A549 (cell line): ENCODE data around the gene TMEM106C.

Experiments
- EHMT2 ChIP-seq: fragments of 200-600 bp; sonication (generic); IDR thresholded peaks from 2 replicates; pipeline ENCODE4 v1.6.1; 2016; ENCODE audit warnings: antibody characterized with exemption, low read depth, mild to moderate bottlenecking, moderate library complexity
- TF ChIP-seq, protein P1 (sequence below): fragments of 450-650 bp; IDR thresholded peaks from 2 replicates; pipeline ENCODE4 v1.6.1; 2014; ENCODE audit warnings: antibody characterized with exemption

DNA sequence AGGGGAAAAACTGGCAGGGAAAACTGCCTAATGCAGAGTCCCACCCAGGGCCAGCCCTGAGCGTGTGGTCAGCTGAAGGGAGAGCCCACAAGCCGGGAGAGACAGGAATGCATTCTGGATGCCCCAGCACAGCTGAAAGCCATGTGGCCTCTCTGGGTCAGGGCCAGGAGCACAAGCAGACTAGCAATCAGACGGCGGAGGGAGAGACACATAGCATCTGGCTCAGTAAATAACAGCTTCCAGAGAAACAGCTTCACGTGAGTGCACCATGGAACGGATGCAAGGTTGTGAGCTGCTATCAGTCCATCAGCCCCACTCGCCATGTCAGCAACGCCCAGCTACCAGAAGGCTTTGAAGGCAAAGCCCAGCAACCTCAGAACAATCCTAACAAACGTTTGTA is 28.2 kb upstream of the TMEM106C start:
- TF ChIP-seq, protein P1, sequence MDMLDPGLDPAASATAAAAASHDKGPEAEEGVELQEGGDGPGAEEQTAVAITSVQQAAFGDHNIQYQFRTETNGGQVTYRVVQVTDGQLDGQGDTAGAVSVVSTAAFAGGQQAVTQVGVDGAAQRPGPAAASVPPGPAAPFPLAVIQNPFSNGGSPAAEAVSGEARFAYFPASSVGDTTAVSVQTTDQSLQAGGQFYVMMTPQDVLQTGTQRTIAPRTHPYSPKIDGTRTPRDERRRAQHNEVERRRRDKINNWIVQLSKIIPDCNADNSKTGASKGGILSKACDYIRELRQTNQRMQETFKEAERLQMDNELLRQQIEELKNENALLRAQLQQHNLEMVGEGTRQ = no peak
- no peak for TF ChIP-seq EHMT2
